Type B pancreatic cell (in vitro differentiated cells): ENCODE measurements around the gene ARMC8. TPM values are rescaled to one million over a fixed set of nuclear protein-coding genes. Genes with fewer than 3 reads are reported as not detected.

Experiments used
- DNase-seq: peaks from one replicate; pipeline ENCODE4 v3.0.0; 2021; ENCODE audit warnings: mixed read lengths; ENCODE audit not compliant: unreplicated experiment; ENCODE audit errors: extremely low spot score
- H3K27ac Mint-ChIP-seq: 2 replicates; pipeline ENCODE4 v1.8.0; 2021; ENCODE audit warnings: mild to moderate bottlenecking, mixed read lengths
- H3K27me3 Mint-ChIP-seq: 2 replicates; pipeline ENCODE4 v1.8.0; 2021; ENCODE audit warnings: mixed read lengths
- H3K36me3 Mint-ChIP-seq: 2 replicates; pipeline ENCODE4 v1.8.0; 2021; ENCODE audit warnings: mixed read lengths
- H3K4me1 Mint-ChIP-seq: one replicate; pipeline ENCODE4 v1.8.0; 2021; ENCODE audit warnings: mixed read lengths; ENCODE audit not compliant: unreplicated experiment
- H3K4me3 Mint-ChIP-seq: 2 replicates; pipeline ENCODE4 v1.8.0; 2021; ENCODE audit warnings: mild to moderate bottlenecking, mixed read lengths
- H3K9me3 Mint-ChIP-seq: 2 replicates; pipeline ENCODE4 v1.8.0; 2021; ENCODE audit warnings: mixed read lengths
- CTCF ChIP-seq: fragments of 200-600 bp; sonication (generic); conservative IDR thresholded peaks from 2 replicates; pipeline ENCODE4 v1.5.0; 2021; ENCODE audit warnings: antibody characterized with exemption, mild to moderate bottlenecking
- total RNA-seq: library from RNA; stranded (reverse); gene quantifications from 2 replicates; pipeline ENCODE4 v1.2.1, GENCODE V29; 2021; ENCODE audit warnings: low replicate concordance

ARMC8 gene
- total RNA-seq, 1 donor from 2014 or later: 46.1 TPM

GRCh38 chr3:138256022-138256421 lies 68.9 kb downstream of the ARMC8 start:
- H3K27me3 Mint-ChIP-seq: no peaks in the 10 kb centered on the region
- H3K4me3 Mint-ChIP-seq: no peak overlapping the region
- H3K9me3 Mint-ChIP-seq: no peaks in the 10 kb centered on the region
- DNase-seq: no peak
- H3K27ac Mint-ChIP-seq: no peak overlapping the region
- TF ChIP-seq CTCF: no peak
- H3K4me1 Mint-ChIP-seq: no peaks in the 10 kb centered on the region
- peaks cover 9% of the 10 kb centered on the region for H3K36me3 Mint-ChIP-seq

- Mint-ChIP-seq H3K9me3 (no peaks in the 10 kb centered on the region), H3K4me3 (no peak overlapping the region), H3K27ac (no peak overlapping the region), H3K27me3 (no peaks in the 10 kb centered on the region), H3K4me1 (no peaks in the 10 kb centered on the region), H3K36me3 (peaks cover 14% of the 10 kb centered on the region)
- no peak for DNase-seq
- TF ChIP-seq CTCF: no peak
Measured at GRCh38 chr3:138257986-138258385, 70.9 kb downstream of the ARMC8 start.

- Mint-ChIP-seq H3K27me3 (no peaks in the 10 kb centered on the region), H3K36me3 (peaks cover 15% of the 10 kb centered on the region), H3K27ac (no peak overlapping the region), H3K9me3 (no peaks in the 10 kb centered on the region), H3K4me1 (no peaks in the 10 kb centered on the region), H3K4me3 (no peak overlapping the region)
- no peak for DNase-seq
- TF ChIP-seq CTCF: no peak
Measured at GRCh38 chr3:138259126-138259525, 72.0 kb downstream of the ARMC8 start.

GRCh38 chr3:138260611-138261010 lies 73.5 kb downstream of the ARMC8 start:
- H3K36me3 Mint-ChIP-seq: peaks cover 21% of the 10 kb centered on the region

GRCh38 chr3:138263104-138263503 lies 76.0 kb downstream of the ARMC8 start:
- Mint-ChIP-seq H3K9me3 (no peaks in the 10 kb centered on the region), H3K27ac (no peak overlapping the region), H3K27me3 (no peaks in the 10 kb centered on the region), H3K36me3 (peaks cover 36% of the 10 kb centered on the region), H3K4me3 (no peak overlapping the region), H3K4me1 (peaks cover 5% of the 10 kb centered on the region)
- no peak for TF ChIP-seq CTCF
- no peak for DNase-seq

More at GRCh38 chr3:138260611-138261010, 73.5 kb downstream of the ARMC8 start:
- Mint-ChIP-seq H3K27me3 (no peaks in the 10 kb centered on the region), H3K9me3 (no peaks in the 10 kb centered on the region), H3K27ac (no peak overlapping the region), H3K4me3 (no peak overlapping the region), H3K4me1 (peaks cover 5% of the 10 kb centered on the region)
- no peak for TF ChIP-seq CTCF
- DNase-seq: no peak

GRCh38 chr3:138265745-138266144 lies 78.6 kb downstream of the ARMC8 start:
- peaks cover 5% of the 10 kb centered on the region for H3K4me1 Mint-ChIP-seq
- no peaks in the 10 kb centered on the region for H3K9me3 Mint-ChIP-seq
- H3K36me3 Mint-ChIP-seq: peaks cover 36% of the 10 kb centered on the region
- DNase-seq: no peak
- TF ChIP-seq CTCF: no peak
- H3K4me3 Mint-ChIP-seq: no peak overlapping the region
- no peaks in the 10 kb centered on the region for H3K27me3 Mint-ChIP-seq
- no peak overlapping the region for H3K27ac Mint-ChIP-seq
